Esophagus muscularis mucosa (tissue), 3 donors: ENCODE results near the gene GRID1.
"Not testable (repeated sequence)": the region's sequence is repeated elsewhere in the genome, so short reads cannot be mapped to it uniquely, and the experiment has no call there.

ENCODE experiments used
- POLR2AphosphoS5 ChIP-seq, 2 donors: sonication (generic); formaldehyde crosslinking; IDR thresholded peaks; one replicate each; pipeline ENCODE4 v1.6.1; 2017; ENCODE audit warnings: antibody characterized with exemption in 2 of 2
- TF ChIP-seq, protein P1 (sequence below), 3 experiments: fragments of 200-600 bp in 2 of 3; fragments of 450-650 bp in 1 of 3; sonication (generic) in 2 of 3; IDR thresholded peaks; one replicate each; pipeline ENCODE4 v1.5.1; 2017 to 2019; ENCODE audit warnings: antibody characterized with exemption in 3 of 3, mild to moderate bottlenecking in 2 of 3, moderate library complexity in 1 of 3

DNA sequence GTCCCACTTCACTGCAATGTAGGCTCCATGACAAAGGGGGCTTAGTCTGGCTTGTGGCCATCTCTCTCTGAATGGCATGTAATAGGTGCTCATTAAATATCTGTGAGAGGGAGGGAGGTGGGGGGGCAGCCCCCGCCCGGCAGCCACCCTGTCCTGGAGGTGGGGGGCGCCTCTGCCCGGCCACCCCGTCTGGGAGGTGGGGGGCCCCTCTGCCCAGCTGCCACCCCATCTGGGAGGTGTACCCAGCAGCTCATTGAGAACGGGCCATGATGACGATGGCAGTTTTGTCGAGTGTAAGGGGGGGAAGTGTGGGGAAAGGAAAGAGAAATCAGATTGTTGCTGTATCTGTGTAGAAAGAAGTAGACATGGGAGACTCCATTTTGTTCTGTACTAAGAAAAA lies 334.5 kb downstream of the GRID1 start:
- TF ChIP-seq, protein P1, sequence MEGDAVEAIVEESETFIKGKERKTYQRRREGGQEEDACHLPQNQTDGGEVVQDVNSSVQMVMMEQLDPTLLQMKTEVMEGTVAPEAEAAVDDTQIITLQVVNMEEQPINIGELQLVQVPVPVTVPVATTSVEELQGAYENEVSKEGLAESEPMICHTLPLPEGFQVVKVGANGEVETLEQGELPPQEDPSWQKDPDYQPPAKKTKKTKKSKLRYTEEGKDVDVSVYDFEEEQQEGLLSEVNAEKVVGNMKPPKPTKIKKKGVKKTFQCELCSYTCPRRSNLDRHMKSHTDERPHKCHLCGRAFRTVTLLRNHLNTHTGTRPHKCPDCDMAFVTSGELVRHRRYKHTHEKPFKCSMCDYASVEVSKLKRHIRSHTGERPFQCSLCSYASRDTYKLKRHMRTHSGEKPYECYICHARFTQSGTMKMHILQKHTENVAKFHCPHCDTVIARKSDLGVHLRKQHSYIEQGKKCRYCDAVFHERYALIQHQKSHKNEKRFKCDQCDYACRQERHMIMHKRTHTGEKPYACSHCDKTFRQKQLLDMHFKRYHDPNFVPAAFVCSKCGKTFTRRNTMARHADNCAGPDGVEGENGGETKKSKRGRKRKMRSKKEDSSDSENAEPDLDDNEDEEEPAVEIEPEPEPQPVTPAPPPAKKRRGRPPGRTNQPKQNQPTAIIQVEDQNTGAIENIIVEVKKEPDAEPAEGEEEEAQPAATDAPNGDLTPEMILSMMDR (IDR thresholded peaks at IDR 0.05): not testable (repeated sequence)
- not testable (repeated sequence) for TF ChIP-seq POLR2AphosphoS5 (IDR thresholded peaks at IDR 0.05)
